Measurements from ENCODE around the gene RHOG.

RHOG gene

DNA sequence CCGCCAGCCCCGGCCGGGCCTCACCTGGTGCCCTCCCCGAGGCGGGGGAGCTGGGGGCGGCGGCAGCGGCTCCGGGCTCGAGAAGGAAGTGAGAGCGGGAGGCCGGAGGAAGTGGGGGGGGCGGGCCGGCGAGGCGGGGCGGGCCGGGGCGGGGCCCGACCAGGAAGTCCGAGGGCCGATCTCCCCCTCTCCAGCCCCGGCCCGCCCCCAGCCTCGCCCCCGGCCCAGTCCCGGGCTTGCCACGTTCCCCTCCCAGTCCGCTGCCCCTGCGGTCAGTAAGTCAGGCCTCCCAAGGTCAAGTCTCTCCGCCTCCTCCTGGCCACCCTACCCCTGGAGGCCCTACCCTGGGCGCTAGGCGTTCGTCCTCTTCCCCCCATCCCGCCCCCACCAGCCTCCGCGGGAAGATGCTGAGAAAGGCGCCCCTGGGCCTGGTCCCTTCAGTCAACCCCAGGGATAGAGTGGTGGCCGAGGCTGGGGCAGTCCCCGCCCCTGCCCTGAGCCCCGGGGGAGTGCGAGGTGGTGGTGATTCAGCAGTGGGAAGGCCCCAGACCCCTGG, at the start of gene RHOG:
Gene RHOG (minus strand): TSS at position 90 of the 556 bp plus-strand sequence. CDS start 12,821 bp downstream, outside the sequence.
- H3K4me3 ChIP-seq (ENCODE audit: low read depth, low read length), result peak within 1 kb of the TSS; percentile 74
- TF ChIP-seq, protein P1, sequence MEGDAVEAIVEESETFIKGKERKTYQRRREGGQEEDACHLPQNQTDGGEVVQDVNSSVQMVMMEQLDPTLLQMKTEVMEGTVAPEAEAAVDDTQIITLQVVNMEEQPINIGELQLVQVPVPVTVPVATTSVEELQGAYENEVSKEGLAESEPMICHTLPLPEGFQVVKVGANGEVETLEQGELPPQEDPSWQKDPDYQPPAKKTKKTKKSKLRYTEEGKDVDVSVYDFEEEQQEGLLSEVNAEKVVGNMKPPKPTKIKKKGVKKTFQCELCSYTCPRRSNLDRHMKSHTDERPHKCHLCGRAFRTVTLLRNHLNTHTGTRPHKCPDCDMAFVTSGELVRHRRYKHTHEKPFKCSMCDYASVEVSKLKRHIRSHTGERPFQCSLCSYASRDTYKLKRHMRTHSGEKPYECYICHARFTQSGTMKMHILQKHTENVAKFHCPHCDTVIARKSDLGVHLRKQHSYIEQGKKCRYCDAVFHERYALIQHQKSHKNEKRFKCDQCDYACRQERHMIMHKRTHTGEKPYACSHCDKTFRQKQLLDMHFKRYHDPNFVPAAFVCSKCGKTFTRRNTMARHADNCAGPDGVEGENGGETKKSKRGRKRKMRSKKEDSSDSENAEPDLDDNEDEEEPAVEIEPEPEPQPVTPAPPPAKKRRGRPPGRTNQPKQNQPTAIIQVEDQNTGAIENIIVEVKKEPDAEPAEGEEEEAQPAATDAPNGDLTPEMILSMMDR (IDR thresholded peaks at IDR 0.05; ENCODE audit: low read depth, low read length, missing control alignments), result no peak
- DNase-seq (ENCODE audit: low read depth), result peak; percentile 40

DNA sequence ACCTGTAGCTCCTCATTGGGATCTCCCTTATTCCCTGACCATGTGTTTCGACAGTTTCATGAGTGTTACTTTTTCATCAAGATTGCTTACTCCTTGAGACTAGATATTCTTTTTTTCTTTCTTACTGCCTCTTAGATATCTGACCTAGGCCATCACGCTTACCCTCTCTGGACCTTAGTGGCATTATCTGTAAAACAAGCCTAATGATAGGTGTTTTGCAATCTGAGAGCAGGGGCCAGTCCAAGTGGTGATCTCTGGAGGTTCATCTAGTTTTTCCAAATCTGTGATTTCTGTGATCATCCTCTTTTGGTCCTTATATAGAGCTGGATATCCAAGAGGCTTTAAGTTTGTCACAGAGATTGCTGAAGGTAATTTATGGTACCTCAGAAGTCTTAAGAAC, 49.3 kb upstream of the RHOG start:
- no peak overlapping the region for H3K4me3 ChIP-seq (ENCODE audit: low read depth, low read length)
- DNase-seq (ENCODE audit: low read depth), result no peak

GRCh38 chr11:3888876-3889275, 48.1 kb upstream of the RHOG start:
- DNase-seq (ENCODE audit: low read depth), result no peak
- H3K4me3 ChIP-seq (ENCODE audit: low read depth, low read length), result no peak overlapping the region
- TF ChIP-seq, protein P1 (IDR thresholded peaks at IDR 0.05; ENCODE audit: low read depth, low read length, missing control alignments), result no peak

More for the DNA sequence above, 49.3 kb upstream of the RHOG start:
- TF ChIP-seq, protein P1 (IDR thresholded peaks at IDR 0.05; ENCODE audit: low read depth, low read length, missing control alignments), result no peak

DNA sequence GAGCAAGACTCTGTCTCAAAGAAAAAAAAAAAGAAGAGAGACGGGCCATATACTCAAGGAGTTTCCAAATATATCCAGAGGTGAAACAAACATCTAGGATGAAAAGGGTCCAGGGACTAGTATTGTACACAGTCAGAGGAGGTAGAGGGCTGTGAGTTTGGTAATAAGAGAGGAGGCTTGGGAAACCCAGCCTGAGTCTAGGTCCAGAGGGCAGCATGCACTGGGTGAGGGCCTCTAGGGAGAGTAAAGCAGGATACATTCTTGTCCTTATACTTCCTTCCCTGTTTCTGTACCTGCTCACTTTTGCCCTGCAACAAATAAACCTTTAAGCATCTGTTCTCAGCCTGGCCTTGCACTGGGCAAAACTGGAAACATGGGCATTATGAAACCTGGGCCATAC, 46.2 kb upstream of the RHOG start:
- TF ChIP-seq, protein P1 (IDR thresholded peaks at IDR 0.05; ENCODE audit: low read depth, low read length, missing control alignments), result no peak
- H3K4me3 ChIP-seq (ENCODE audit: low read depth, low read length), result no peak overlapping the region
- DNase-seq (ENCODE audit: low read depth), result no peak

DNA sequence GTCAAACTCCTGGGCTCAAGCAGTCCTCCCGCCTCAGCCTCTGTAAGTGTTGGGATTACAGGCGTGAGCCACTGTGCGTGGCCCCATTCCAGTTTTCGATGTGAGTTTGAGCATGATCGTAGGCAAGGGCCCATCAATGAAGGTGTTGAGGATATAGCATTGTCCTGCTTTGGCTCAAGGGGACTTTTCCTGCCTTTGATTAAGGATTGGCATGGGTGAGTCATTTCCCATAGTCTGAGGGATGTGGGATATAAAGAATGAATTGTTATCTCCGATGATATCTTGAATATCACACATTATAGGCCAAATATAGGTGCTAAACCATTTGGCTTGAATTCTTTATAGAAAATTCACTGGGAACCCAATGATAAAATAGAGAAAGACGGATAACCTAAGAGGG, 45.1 kb upstream of the RHOG start:
- TF ChIP-seq, protein P1 (IDR thresholded peaks at IDR 0.05; ENCODE audit: low read depth, low read length, missing control alignments), result no peak
- H3K4me3 ChIP-seq (ENCODE audit: low read depth, low read length), result no peak overlapping the region
- DNase-seq (ENCODE audit: low read depth), result no peak

- no peak overlapping the region for H3K4me3 ChIP-seq (ENCODE audit: low read depth, low read length)
- DNase-seq (ENCODE audit: low read depth), result no peak
- TF ChIP-seq, protein P1 (IDR thresholded peaks at IDR 0.05; ENCODE audit: low read depth, low read length, missing control alignments), result no peak
Measured at GRCh38 chr11:3882655-3883054, 41.9 kb upstream of the RHOG start.

DNA sequence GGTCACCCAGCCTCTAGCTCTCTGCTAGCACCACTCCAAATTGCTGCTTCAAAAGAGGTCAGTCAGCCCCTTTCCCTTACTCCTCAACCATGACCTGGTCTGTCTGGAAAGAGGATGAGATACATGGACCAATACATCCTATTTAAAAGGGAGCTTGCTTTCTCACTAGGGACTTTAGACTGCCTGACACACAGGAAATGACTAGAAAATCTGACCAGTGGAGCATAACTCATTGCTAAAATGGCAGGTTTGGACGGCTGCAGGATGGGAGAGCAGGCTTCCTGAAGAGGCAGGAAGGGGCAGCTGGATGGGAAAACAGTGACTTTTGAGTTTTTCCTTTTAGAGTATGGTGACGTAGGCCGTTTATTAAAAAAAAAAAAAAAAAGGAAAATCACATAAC, 40.0 kb upstream of the RHOG start:
- TF ChIP-seq, protein P1 (IDR thresholded peaks at IDR 0.05; ENCODE audit: low read depth, low read length, missing control alignments), result no peak
- H3K4me3 ChIP-seq (ENCODE audit: low read depth, low read length), result no peak overlapping the region
- no peak for DNase-seq (ENCODE audit: low read depth)

All from GM12864 (cell line).